Lower lobe of right lung (tissue), 2 donors: ENCODE data around the gene ZNF334. TPM values are rescaled to one million over a fixed set of nuclear protein-coding genes. Genes with fewer than 3 reads are reported as not detected.

Experiments used
- ATAC-seq, 2 donors: fragments of 200-7000 bp; cut with Tn5 transposase; one replicate each; pipeline ENCODE4 v1.9.1; 2020 to 2022; ENCODE audit warnings: mild to moderate bottlenecking in 2 of 2, moderate library complexity in 2 of 2
- DNase-seq: peaks from one replicate; pipeline ENCODE4 v3.0.0-alpha.2; 2020
- H3K27ac ChIP-seq: fragments of 200-600 bp; one replicate; pipeline ENCODE4 v1.8.0; 2022
- H3K27me3 ChIP-seq: fragments of 200-600 bp; one replicate; pipeline ENCODE4 v1.8.0; 2022; ENCODE audit warnings: low read depth
- H3K36me3 ChIP-seq: fragments of 200-600 bp; one replicate; pipeline ENCODE4 v1.8.0; 2022; ENCODE audit warnings: mild to moderate bottlenecking
- H3K4me1 ChIP-seq: fragments of 200-600 bp; one replicate; pipeline ENCODE4 v1.8.0; 2022
- H3K4me3 ChIP-seq: fragments of 200-600 bp; one replicate; pipeline ENCODE4 v1.8.0; 2022; ENCODE audit warnings: mild to moderate bottlenecking
- H3K9me3 ChIP-seq: fragments of 200-600 bp; one replicate; pipeline ENCODE4 v1.8.0; 2022
- CTCF ChIP-seq: fragments of 200-600 bp; IDR thresholded peaks from one replicate; pipeline ENCODE4 v1.8.0; 2022; ENCODE audit warnings: antibody characterized with exemption, mild to moderate bottlenecking
- intact Hi-C: fragments of 100-400 bp; cut with DNase I; formaldehyde crosslinking; loops from one replicate; pipeline ENCODE4 v1.11.0; 2022
- total RNA-seq: library from RNA; stranded (reverse); fragmentation: NEBNext Ultra II Directional; extraction: Animal tissue kit (Norgen Biotek cat#: 25700); gene quantifications from one replicate; pipeline ENCODE4 v1.2.1, GENCODE V29; 2021
- donor health status: DM: no; HTN: yes; CAD: no; lungs with severe emphysema.

Gene ZNF334
- total RNA-seq, 1 donor from 2014 or later: 4.7 TPM

GRCh38 chr20:46456255-46457028 is 56.9 kb downstream of the ZNF334 start:
- TF ChIP-seq CTCF: no peak
- ATAC-seq (no peak), DNase-seq (no peak)
- no peak overlapping the region for H3K4me3 ChIP-seq
- no peaks in the 10 kb centered on the region for H3K4me1 ChIP-seq
- peaks cover 7% of the 10 kb centered on the region for H3K9me3 ChIP-seq
- H3K36me3 ChIP-seq: no peaks in the 10 kb centered on the region
- no peak overlapping the region for H3K27ac ChIP-seq
- intact Hi-C loops: no loop called here
- H3K27me3 ChIP-seq: peaks cover 13% of the 10 kb centered on the region

- Histone ChIP-seq H3K27ac (no peak overlapping the region), H3K4me3 (no peak overlapping the region), H3K9me3 (peaks cover 7% of the 10 kb centered on the region), H3K36me3 (no peaks in the 10 kb centered on the region), H3K27me3 (peaks cover 13% of the 10 kb centered on the region), H3K4me1 (no peaks in the 10 kb centered on the region)
- intact Hi-C loops: no loop called here
- DNase-seq (no peak), ATAC-seq (no peak)
- no peak for TF ChIP-seq CTCF
Measured at GRCh38 chr20:46455729-46456128, 57.6 kb downstream of the ZNF334 start.

Other genes starting within 250 kb of the ZNF334 start
- 0.35 TPM for gene CDH22, start 205.1 kb downstream of the ZNF334 start, total RNA-seq
- gene ELMO2, start 106.9 kb downstream of the ZNF334 start, total RNA-seq: 61.9 TPM
- not detected for gene OCSTAMP, start 37.1 kb upstream of the ZNF334 start, total RNA-seq
- 2.0 TPM for gene SLC13A3, start 137.9 kb upstream of the ZNF334 start, total RNA-seq
- gene TP53RK, start 175.9 kb upstream of the ZNF334 start, total RNA-seq: 11.9 TPM
- gene SLC2A10, start 196.1 kb upstream of the ZNF334 start, total RNA-seq: 11.5 TPM